GM18867 (cell line): Measurements from ENCODE around the gene ABCC5.
"Not testable (repeated sequence)": the region's sequence is repeated elsewhere in the genome, so short reads cannot be mapped to it uniquely, and the experiment has no call there.

Experiments
- ATAC-seq: cut with Tn5 transposase; IDR thresholded peaks from one replicate; pipeline ENCODE4 v1.9.1; 2021; ENCODE audit warnings: mild to moderate bottlenecking, moderate library complexity; ENCODE audit not compliant: unreplicated experiment

The ABCC5 gene

GRCh38 chr3:184017672-184018423, at the start of gene ABCC5:
TSS of gene ABCC5 (minus strand) at chr3:184017884. CDS start at chr3:184014392, 3,492 bp downstream.
- peak; percentile 96 for ATAC-seq

DNA sequence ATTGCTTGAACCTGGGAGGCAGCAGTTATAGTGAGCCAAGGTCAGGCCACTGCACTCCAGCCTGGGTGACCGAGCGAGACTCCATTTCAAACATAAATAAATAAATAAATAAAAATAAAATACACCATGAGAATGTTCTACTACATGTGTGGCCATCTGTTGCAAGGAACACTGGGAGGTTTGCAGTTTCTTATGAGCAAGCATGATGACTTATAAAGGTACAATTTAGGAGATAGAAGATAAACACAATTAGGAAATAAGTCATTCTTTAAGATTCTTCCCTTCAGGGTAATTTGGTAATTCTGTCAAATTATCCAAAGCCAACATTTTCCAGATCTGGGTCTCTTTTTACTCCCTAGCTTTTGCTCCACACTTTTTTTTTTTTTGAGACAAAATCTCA, 48.5 kb upstream of the ABCC5 start:
- no peak for ATAC-seq

- no peak for ATAC-seq
These were observed 45.0 kb upstream of the ABCC5 start for GRCh38 chr3:184062637-184063036.

- ATAC-seq: no peak
These were observed 41.7 kb upstream of the ABCC5 start for GRCh38 chr3:184059424-184059823.

DNA sequence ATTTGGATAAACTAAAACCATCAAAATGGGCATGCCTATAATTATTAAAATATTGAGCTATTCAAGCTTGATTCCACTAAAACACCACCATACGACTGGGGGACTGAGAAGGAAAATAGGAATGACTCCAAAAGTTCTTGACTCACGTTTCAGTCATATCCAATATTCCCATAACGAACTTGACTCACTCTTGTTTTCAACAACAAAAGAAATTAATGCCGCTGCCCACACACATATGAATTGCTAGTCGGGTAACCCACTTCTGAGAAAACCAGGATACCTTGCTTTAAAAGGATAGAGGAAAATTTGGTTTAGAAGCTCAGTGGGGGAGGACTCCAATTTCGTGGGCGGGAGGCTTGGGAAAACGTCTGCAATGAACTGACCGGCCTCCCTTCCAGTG, 40.3 kb upstream of the ABCC5 start:
- no peak for ATAC-seq

DNA sequence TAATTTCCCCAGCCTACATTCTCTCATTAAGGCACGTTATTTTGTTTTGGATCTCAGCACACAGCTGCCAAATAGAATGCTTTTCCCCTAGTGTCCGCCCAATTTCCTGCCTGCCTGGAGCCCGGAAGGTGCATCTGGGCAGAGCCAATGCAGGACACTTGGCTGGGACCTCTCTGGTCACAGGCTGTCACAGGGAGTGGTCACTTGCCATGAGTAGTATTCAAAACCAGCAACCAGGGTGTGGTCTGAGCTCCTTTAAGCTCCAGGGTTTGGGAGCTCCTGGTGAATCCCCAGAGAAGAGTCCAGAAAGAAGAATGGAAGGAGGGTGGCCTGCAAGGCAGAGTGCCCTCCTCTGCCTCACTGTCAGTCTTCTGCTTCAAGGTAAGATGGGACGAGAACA, 35.1 kb upstream of the ABCC5 start, which contains the start of gene HTR3C:
Gene HTR3C (plus strand): TSS at position 281 of the 400 bp plus-strand sequence. CDS start 34 bp downstream, at position 315.
- ATAC-seq: no peak

DNA sequence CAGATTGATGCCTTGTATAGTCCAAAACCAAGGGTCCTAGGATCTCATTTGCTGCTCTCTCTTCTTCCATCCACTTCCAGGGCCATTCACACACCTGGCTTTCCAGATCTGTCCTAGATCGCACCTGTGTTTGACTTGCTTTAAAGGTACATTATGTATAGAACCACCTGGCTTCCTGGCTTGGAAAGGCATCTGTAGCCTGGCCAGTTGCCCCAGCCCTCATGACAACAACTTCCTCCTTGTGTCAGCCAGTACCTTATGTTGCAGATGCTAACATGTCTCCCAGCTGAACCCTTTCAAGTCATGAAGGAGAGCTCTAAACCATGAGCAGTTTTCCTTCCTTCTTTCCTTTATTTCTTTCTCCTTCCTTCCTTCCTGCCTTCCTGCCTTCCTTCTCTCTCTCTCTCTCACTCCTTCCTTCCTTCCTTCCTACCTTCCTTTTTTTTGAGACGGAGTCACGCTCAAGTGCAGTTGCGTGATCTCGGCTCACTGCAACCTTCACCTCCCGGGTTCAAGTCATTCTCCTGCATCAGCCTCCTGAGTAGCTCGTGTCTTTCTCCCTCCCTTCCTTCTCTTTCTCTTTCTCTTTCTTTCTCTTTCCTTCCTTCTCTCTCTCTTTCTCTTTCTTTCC, 32.6 kb upstream of the ABCC5 start:
- no peak for ATAC-seq

DNA sequence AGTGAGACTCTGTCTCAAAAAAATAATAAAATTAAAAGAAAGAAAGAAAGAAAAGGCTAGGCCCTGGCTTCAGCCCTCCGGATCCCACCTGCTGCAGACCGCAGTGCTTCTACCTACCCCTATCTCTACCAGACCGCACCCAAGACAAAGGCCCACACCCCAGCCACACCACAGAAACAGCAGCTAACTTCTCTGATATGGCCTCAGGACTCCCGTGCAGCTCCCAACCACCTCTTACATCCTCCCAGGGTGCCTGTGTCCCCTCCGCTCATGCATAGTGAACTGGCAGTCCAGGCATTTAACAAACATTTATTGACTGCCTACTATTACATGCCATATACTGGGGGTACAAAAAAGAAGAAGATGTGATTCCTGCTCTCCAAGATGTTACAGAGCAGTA, 28.3 kb upstream of the ABCC5 start:
- ATAC-seq: no peak

GRCh38 chr3:184042617-184043016, 24.9 kb upstream of the ABCC5 start:
- ATAC-seq: no peak

- ATAC-seq: no peak
These were observed 22.3 kb upstream of the ABCC5 start for GRCh38 chr3:184040010-184040409.

DNA sequence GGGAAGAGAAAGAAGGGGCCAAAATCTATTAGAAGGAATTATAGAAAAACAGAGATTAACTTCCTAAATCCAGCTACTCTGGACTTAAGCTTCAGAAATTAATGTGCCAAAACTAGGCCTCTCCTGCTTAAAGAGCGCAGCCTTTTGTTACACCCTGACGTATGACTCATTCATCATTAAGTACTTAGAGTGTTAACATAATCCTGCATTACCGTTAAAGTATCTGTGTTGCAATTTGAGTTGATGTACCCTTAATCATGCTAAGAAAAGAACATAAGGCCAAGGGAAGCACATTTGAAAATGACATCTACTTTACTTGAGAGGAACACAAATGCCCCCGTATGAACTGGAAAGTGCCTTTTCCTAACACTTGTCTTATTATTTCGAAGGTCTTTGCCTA, 21.7 kb upstream of the ABCC5 start:
- no peak for ATAC-seq

DNA sequence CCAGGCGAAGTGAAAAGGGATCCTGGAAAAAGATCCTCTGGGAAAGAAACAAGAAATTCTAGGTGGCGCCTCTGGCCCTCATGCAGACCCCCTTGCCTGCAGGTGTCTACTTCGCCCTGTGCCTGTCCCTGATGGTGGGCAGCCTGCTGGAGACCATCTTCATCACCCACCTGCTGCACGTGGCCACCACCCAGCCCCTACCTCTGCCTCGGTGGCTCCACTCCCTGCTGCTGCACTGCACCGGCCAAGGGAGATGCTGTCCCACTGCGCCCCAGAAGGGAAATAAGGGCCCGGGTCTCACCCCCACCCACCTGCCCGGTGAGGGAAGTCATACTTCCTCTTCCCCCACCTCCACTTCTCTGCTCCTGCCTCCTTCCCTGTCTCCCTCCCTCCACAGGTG, 20.6 kb upstream of the ABCC5 start:
- not testable (repeated sequence) for ATAC-seq

GRCh38 chr3:184037816-184038215, 20.1 kb upstream of the ABCC5 start:
- no peak for ATAC-seq

DNA sequence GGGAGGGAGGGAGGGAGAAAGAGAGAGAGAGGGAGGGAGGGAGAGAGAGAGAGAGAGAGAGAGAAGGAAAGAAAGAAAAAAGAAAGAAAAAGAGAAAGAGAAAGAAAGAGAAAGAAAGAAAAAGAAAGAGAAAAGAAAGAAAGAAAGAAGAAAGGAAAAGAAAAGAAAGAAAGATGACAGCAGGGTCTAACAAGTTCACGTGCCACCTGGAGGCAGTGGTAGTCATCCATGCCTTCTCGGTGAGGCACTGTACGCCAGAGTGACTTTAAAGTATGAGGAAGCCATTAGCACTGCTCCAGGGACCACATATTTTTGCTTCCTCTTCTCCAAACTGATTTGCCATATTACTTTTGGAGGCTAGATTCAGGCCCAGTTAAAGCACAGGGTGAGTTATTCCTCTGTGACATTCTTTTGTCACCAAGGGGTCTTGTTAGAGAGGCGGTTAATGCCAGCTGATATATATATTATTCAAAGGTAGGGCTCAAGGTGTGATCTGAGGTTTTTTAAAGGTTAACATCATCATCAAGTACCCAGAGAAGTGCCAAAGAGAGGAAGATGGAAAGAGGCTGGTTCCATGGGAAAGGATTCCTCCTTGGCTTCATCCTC, 13.6 kb upstream of the ABCC5 start, which contains the start of gene HTR3D:
Gene HTR3D (plus strand): TSS at position 556 of the 606 bp plus-strand sequence. CDS start 0 bp downstream, at position 556.
- no peak for ATAC-seq

DNA sequence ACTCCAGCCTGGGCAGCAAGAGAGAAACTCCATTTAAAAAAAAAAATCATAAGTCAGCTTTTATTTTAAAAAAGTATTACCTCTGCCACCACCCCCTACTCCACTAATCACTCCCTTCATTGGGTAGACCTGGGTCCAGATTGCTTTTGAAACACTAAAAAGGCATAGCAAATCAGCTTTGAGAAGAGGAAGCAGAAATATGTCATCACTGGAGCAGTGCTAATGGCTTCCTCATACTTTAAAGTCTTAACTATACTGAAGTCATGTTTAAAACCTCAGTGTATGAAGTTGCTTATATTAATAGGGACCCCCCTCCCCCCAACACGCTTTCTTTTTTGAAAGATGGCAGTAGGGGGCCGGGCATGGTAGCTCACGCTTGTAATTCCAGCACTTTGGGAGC, 12.9 kb upstream of the ABCC5 start:
- ATAC-seq: no peak

DNA sequence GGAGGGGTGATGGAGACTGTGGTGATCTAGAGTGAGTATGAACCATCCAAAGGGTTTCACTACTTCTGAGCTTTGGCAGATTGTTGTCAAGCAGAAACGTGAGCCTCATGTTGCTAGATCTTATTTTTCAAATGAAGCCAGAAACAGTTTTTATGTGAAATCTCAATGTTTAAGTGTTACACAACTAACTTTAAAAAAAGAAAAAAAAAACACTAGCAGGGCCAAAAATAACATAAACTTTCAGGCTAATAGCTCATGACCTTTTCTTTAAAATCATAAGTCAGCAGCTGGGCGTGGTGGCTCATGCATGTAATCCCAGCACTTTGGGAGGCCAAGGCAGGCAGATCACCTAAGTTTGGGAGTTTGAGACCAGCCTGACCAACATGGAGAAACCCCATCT, 11.8 kb upstream of the ABCC5 start:
- no peak for ATAC-seq

GRCh38 chr3:184028275-184028890, 10.7 kb upstream of the ABCC5 start:
- not testable (repeated sequence) for ATAC-seq

- not testable (repeated sequence) for ATAC-seq
These were observed 7.6 kb upstream of the ABCC5 start for GRCh38 chr3:184025256-184025655.

- no peak for ATAC-seq
These were observed 4.6 kb upstream of the ABCC5 start for GRCh38 chr3:184022323-184022722.

DNA sequence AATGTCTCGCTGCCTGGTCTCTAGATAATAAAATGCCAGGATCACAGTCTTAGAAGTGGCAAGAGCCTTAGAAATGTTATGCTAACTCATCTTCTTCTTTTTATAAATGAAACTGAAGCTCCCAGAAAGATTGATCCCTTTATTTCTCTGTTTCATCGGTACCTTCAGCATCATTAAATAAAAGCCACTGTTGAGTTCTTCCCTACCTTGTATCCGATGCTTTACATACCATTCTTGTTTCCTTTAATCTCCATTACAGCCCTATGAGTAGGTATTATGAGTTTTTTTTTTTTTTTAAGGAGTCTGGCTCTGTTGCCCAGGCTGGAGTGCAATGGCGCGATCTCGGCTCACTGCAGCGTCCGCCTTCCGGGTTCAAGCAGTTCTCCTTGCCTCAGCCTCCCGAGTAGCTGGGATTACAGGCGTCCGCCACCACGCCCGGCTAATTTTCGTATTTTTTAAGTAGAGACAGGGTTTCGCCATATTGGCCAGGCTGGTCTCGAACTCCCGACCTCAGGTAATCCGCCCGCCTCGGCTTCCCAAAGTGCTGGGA, 815 bp upstream of the ABCC5 start:
- ATAC-seq: no peak
